Germinal center (tissue), 1 donor: ENCODE results near the gene SCN8A.
"Not testable (repeated sequence)": the region's sequence is repeated elsewhere in the genome, so short reads cannot be mapped to it uniquely, and the experiment has no call there.

Experiments used
- DNase-seq: peaks from one replicate; pipeline ENCODE4 v3.0.0; 2012; ENCODE audit warnings: mixed read lengths, low spot score

The SCN8A gene

DNA sequence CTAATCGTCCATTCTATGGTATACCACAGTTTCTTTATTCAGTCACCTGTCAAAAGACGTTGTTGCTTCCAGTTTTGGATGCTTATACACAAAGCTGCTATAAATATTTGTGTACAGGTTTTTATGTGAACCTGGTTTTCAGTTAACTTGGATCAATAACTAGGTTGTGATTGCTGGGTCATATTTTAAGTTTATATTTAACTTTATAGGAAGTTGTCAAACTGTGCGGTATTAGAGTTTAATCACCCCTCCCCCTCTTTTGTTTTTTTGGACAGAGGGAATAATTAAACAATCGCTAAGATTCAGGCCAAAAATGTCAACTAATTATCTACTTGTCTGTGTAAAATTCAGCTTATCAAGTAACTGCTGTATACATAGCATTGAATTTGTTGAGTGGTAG lies 34.3 kb downstream of the SCN8A start:
- no peak for DNase-seq

DNA sequence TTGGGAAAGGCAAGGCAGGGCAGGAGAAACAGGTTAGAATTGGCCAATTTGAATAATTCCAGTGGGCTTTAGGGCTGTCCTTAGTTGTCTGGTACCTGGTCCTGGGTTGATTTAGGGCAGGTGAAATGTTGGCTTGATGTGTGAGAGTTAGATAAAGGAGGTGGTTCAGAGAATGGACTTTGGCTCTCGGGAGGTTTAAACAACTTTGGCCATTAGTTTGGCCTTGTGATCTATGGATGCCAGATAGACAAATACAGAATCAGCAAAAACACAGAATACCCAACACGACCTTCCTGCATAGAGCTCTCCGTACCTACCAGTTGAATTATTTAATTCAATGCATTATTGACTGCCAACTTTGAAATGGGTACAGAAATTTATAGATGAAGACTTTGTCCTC lies 35.1 kb downstream of the SCN8A start:
- DNase-seq = no peak

DNA sequence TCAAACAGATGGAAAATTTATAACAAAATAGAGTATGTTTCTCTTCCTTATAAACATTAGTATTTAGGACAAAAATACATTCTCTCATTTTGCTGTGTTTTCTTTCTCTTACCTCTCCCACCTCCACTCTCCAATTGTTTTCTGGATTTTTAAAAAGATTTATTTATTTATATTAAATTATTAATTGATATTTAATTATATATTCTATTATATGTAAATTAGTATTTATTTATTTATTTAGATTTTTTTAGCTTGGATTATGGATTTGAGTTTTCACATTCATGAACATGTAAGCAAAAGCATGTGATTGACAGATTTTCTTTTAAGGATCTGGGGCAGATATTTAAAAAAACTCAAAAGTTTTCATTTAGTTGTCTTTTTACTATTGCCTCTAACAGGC lies 35.6 kb downstream of the SCN8A start:
- DNase-seq = no peak

DNA sequence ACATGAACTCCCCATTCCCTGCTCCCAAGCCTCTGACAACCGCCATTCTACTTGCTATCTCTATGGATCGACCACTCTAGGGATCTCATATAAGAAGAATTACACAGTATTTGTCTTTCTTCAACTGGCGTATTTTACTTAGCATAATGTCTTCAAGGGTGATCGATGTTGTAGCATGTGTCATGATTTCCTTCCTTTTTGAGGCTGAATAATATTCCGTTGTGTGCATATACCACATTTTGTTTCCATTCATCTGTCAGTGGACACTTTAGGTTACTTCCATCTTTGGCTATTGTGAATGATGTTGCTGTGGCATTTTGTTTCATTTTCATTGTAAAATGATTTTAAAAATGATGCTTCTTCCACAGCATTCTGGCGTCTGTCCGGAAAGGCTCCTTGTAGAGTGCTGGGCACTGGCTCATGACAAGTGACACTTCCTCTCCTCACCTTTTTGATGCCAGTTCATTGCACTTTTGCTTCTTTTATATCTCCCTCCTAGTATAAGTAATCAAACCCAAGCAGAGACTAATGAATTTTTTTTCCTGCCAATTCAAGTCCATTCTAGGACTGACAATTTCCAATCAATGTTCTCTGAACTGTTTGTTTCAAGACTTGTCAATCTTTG lies 39.3 kb downstream of the SCN8A start:
- DNase-seq = no peak

DNA sequence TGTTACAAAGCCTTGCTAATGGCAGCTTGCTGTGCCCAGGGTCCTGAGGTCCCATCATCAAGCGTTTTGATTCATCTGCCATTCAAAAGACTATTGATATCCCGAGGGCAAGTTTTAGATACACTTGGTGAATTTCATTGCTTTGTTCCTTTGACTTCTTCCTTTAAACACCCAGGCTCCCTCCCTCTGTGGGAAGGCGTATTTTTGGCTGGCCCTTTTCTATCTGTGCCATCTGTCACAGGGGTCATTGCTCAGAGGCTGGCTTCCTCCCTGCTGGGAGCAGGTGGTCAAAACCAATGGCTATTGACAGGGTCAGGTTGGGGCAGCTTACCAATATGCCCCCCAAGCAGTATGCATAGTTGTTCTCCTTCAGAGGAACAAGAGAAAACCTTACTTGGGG lies 40.0 kb downstream of the SCN8A start:
- no peak for DNase-seq

DNA sequence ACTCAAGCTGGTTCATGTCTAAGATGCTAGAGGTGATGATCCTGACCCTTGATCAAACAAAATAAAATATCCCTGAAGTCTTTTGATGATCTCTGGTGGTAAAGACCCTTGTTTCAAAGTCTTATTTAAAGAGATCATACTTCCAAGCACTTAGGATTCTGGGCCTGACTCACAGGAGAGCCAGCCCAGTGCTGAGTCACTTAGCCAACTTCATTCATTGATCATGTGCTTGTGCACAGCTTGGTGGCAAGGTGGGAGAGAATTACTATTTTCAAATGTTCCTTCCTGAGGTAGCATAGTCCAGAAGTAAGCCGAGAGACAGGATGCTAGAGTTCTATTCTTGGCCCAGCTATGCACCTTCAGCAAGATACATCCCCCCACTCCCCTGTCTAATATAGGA lies 40.6 kb downstream of the SCN8A start:
- DNase-seq = no peak

DNA sequence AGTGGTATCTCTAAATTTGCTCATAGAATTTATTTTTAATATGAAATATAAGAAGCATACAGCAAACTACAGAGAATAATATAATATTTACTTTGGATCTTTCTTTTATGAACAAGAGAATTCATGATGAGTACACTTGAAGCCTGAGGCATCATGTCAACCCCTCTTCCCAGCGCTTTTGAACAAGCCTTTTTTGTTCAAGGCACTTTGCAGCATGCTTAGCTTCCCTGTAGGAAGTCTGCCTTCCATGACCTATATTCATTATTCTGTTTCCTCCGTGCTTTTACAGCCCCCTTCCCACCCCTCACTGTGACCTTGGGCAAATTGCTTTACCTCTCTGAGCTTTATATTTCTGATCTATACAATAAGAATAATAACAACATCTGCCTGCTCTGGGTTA lies 41.6 kb downstream of the SCN8A start:
- DNase-seq = no peak

DNA sequence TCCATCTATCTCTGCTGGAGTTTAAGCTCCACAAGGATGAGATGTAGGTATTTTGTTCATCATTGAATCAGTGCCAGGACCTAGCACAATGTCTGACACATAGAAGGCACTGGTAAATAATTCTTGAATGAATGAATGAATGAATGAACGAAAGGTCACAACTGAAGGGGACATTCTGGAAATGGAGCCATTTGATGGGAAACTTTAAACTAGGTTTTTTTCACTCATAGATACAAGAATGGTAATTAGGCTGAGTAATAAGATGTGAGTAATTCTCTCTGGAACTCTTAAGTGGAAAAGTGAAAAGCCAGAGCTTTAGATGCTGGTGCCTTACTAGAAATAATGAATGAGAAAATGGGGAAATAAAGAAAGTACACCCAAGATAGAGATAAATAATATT lies 44.3 kb downstream of the SCN8A start:
- no peak for DNase-seq

DNA sequence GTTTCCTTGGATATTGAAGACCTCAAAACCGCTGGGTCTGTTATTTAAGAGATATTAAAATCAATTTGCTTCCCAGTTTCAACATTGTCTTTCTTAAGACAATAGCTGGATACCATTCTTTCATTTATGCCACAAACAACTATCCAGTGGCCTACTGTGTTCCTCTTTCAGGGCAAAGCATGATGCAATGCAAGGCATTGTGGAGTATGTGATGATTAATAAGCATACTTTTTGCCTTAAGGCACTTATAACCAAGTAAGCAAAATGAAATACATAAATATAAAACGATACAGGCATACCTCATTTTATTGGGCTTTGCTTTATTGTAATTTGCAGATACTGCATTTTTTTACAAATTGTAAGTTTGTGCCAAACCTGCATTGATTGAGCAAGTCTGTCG lies 45.5 kb downstream of the SCN8A start:
- DNase-seq = no peak

DNA sequence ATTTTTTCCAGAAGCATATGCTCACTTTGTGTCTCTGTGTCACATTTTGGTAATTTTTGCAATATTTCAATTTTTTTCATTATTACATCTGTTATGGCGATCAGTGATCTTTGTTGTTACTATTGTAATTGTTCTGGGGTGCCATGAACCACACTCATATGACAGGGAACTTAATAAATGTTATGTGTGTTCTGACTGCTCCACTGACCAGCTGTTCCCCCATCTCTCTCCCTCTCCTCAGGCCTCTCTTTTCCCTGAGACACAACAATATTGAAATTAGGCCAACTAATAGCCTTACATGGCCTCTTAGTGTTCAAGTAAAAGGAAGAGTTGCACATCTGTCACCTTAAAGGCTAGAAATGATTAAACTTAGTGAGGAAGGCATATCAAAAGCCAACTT lies 46.0 kb downstream of the SCN8A start:
- no peak for DNase-seq

DNA sequence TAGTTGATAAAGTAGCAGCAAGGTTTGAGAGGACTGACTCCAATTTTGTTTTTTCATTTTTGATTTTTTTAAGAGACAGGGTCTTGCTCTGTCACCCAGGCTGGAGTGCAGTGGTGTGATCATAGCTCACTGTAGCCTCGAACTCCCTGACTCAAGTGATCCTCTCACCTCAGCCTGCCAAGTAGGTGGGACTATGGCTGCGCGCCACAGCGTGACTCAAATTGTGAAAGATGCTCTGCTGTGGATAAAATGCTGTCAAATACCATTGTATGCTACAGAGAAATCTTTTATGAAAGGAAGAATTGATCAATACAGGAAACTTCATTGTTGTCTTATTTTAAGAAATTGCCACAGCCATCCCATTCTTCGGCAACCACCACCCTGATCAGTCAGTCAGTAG lies 48.3 kb downstream of the SCN8A start:
- DNase-seq = no peak

DNA sequence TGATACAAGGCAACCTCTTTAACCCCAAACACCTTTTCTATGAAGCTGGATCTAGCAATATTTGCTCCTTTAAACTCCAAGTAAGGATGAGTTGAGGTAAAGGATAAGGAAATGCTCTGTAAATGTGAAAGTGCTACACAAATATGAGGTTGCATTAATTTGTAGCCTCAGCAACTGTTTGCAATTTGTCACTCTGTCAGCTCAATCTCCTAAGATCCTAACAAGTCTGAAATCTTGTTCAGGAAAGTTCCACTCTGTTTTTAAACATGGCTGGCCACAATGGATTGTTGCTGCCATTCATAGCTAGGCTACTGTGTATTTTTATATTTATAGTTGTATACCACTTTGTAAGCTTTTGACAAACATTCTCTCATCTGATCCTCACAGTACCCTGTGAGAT lies 51.3 kb downstream of the SCN8A start:
- no peak for DNase-seq

DNA sequence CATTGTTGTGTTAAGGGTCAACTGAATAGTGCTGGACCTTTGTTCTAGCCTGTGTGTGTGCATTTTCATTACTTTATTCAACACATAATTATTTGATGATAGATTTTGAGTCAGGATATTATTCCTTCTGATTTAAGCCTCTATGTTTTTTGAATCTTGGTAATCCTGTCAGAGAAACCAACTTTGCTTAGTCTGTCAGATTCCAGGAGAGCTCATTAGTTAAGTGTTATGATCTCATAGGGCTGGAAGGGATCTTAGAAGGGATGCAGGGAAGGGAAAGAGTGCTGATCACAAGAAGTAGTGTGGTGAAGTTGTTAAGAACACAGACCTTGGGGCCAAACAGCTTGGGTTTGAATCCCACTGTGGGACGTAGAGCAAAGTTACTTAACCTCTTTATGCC lies 52.9 kb downstream of the SCN8A start:
- no peak for DNase-seq

DNA sequence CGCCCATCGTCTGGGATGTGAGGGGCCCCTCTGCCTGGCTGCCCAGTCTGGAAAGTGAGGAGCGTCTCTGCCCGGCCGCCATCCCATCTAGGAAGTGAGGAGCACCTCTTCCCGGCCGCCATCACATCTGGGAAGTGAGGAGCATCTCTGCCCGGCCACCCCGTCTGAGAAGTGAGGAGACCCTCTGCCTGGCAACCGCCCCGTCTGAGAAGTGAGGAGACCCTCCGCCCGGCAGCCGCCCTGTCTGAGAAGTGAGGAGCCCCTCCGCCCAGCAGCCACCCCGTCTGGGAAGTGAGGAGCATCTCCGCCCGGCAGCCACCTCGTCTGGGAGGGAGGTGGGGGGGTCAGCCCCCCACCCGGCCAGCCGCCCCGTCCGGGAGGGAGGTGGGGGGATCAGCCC lies 53.7 kb downstream of the SCN8A start:
- DNase-seq = not testable (repeated sequence)

DNA sequence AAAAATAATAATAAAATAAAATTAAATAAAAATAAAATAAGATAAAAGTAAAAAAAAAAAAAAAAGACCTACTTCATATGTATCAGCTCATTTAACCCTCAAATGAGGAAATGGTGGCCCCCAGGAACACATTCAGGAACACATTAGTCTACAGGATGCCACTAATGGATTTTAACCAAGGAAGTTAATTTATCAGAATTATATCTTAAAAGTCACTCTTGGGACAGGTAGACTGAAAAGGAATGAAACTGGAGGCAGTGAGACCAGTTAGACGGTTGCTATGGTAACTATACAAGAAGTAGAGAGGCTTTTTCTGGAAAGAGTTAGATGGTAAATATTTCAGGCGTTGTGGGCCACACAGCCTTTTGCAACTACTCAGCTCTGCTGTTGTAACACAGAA lies 54.9 kb downstream of the SCN8A start:
- DNase-seq = no peak

DNA sequence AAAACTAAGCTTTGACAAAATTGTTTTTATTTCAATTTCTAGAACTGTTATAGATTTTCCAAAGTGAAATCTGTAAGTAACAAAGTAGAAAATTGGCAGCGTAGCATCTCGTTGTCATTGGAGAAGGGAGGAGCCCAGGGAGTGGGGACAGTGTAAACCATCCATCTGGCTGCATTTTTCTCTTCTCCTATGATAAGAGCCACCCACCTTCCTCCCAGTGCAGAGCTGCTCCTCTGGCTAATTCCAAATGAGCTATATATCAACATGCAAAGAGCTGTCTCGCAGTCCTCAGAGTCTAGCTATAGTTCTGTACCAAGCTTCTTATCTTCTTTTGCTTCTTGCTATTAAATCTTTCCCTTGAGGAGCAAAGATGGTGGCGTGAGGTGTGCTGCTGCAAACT lies 56.6 kb downstream of the SCN8A start:
- DNase-seq = no peak

DNA sequence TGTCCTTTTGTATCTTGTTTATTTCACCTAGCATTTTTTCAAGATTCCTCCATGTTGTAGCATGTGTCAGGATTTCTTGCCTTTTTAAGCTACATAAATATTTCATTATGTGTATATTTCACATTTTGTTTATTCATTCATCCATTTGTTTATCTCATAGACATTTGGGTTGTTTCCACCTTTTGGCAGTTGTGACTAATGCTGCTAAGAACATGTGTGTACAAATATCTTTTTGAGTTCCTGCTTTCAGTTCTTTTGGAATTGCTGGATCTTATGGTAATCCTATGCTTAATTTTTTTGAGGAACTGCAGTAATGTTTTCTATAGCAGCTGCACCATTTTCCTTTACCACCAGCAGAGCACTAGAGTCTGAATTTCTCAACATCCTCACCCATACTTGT lies 62.4 kb downstream of the SCN8A start:
- no peak for DNase-seq

DNA sequence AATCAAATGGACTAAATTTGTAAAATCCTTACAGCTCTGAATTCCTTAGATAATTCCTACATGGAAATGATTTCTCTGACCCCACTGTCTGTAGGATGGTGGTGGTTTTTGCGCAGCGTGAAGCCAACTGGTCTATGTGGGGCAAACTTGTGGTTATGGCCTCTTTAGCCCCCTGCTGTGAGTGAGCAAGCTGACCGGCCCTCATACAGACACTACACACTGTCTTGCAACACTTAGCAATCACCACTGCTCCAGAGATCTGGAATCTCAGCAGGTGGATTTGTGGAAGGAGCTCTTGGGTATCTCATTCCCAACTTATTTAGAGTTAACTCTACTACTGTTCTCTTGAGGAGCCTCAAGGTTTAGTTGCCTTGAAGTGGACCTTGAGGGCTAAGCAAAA lies 70.2 kb downstream of the SCN8A start:
- no peak for DNase-seq

DNA sequence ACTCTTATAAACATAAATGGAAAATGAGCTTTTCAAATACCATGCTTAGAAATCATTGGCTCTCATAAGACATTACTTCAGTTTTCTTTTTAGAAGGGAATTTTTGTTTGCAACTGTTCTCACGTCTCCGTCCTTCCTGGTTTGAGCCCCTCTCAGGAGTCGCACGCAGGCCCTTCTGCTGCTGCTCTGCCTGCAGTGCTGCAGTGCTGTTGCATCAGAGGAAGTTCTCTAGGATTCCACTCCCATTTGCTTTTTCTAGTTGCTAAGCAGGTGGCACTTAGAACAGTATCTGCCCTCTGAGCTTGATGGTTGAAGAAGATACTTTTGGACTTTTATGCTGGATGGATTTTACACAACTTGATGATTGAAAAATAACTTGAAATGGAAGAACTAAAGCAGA lies 70.8 kb downstream of the SCN8A start:
- no peak for DNase-seq

DNA sequence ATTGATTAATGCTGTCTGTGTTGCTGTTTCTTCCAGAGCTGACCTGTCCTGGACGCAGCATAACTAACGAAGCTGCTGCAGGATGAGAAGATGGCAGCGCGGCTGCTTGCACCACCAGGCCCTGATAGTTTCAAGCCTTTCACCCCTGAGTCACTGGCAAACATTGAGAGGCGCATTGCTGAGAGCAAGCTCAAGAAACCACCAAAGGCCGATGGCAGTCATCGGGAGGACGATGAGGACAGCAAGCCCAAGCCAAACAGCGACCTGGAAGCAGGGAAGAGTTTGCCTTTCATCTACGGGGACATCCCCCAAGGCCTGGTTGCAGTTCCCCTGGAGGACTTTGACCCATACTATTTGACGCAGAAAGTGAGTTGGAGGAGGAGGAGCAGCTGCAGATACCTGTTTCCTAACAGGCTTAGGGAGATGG lies 71.7 kb downstream of the SCN8A start:
- DNase-seq = no peak

DNA sequence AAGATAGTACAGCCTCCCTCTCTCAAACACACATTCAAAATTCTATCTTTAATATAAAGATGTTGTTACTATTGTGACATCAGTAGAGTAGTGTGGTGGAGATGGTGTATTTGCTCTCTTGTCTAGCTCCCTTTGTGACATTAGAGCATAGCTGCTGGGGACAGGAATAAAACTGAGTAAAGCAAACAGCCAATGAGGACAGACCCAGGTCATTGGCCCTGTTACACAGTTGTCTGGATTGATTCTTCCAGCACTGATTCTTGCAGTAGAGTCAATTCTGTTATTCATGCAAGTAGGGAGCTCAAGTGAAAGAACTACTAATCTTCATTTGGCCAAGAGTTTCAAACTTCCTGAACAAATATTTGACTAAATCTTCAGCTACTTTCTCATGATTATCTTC lies 72.4 kb downstream of the SCN8A start:
- DNase-seq = no peak

DNA sequence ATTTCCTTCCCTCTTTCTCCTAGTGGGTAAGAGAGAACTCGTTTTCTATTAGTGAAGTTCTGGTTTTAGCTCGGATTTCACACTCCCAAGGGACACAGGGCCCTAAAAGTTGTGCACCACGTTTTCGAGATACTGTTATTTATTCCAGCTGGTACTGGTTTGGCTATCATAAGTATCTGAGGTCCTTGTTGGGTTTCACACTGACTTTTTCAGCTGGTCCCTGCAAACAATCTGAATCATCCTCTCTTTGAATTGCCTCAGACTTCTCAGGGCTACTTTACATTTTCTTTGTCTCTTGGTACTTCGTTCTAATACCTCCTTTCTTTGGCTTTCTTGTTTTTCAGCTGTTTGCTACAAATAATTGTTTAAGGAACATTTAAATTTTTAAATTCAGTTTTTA lies 75.7 kb downstream of the SCN8A start:
- no peak for DNase-seq

DNA sequence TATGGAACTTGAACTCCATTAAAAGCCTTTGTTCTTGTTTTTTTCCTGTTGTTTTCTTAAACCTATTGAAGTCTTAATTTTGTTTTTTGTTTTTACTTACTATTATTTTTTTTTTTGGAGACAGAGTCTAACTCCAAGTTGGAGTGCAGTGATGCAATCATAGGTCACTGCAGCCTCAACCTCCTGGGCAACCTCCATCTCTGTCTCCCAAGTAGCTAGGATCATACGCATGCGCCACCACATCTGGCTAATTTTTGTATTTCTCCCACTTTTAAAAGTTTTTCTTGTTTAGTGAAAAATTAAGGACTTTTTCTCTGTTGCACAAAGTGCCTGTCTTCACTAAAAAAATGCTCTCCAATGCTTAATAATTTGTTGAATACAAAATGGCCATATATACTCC lies 76.2 kb downstream of the SCN8A start:
- DNase-seq = no peak

DNA sequence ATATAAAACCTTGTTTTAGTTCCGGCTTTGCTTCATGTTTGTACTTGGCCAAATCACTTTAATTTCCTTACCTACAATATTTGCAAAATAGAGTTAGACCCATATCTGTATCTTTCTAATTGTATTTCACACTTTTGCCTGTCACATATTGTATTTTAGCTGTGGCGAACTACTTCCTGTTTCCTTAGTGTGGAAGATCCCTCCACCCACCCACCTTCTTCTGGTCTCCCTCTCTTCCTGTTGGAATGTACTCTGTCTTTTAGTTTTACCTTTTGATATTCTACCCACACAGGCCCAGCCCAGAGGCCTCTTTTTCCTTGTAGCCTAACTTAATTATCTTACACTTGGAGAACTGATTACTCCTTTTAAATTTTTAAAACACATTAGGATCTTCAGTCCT lies 78.2 kb downstream of the SCN8A start:
- DNase-seq = no peak

DNA sequence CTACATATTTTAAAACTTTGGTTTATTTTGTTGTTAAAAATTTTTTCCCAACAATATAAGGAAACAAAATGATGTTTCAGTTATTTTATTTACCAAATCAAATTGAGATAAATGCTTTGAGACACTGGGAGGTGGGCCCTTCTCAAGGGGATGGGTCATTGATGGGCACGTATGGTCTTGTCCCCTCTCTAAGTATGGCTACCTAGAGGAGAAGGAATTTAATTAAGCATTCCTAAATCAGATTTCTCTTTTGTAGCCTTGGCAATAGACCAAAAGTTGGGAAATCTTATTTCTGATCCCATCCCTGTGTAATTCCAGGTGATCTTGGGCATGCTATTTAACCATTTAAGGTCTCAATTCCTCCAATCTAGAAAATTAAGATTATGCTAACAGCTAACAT lies 79.0 kb downstream of the SCN8A start:
- DNase-seq = no peak
